CD14-positive monocyte (primary cell): Measurements from ENCODE around the gene DNAH1. TPM values are rescaled to one million over a fixed set of nuclear protein-coding genes. Genes with fewer than 3 reads are reported as not detected.

Experiments
- DNase-seq, 3 donors: peaks; one replicate each; pipeline ENCODE4 v3.0.0-alpha.2; 2011 to 2022
- H2AFZ ChIP-seq: 2 replicates; pipeline ENCODE4 v1.6.0; 2012; ENCODE audit warnings: mild to moderate bottlenecking, low read depth, low read length, inconsistent platforms; ENCODE audit not compliant: insufficient read depth, poor library complexity, severe bottlenecking
- H3K27ac ChIP-seq, 2 donors: 1 replicate in 1 of 2; 2 replicates in 1 of 2; pipeline ENCODE4 v1.5.1; 2012 to 2013; ENCODE audit warnings: low read length in 2 of 2, control low read depth in 1 of 2, inconsistent platforms in 1 of 2, low read depth in 1 of 2, mild to moderate bottlenecking in 1 of 2
- H3K27me3 ChIP-seq, 2 donors: one replicate each; pipeline versions ENCODE4 v1.6.0 to v1.6.1; 2011 to 2013; ENCODE audit warnings: low read length in 2 of 2; ENCODE audit not compliant: control insufficient read depth in 2 of 2, insufficient read depth in 2 of 2
- H3K36me3 ChIP-seq, 2 donors: replicated peaks in 1 of 2; 1 replicate in 1 of 2; 2 replicates in 1 of 2; pipeline versions ENCODE4 v1.5.1 to v1.6.1; 2012 to 2013; ENCODE audit warnings: low read length in 2 of 2, control low read depth in 1 of 2, inconsistent platforms in 1 of 2, mild to moderate bottlenecking in 1 of 2; ENCODE audit not compliant: insufficient read depth in 2 of 2, control insufficient read depth in 1 of 2
- H3K4me1 ChIP-seq, 2 donors: 1 replicate in 1 of 2; 2 replicates in 1 of 2; pipeline versions ENCODE4 v1.5.1 to v1.6.1; 2012 to 2013; ENCODE audit warnings: low read length in 2 of 2, control low read depth in 1 of 2, inconsistent platforms in 1 of 2, mild to moderate bottlenecking in 1 of 2, moderate library complexity in 1 of 2; ENCODE audit not compliant: insufficient read depth in 2 of 2, control insufficient read depth in 1 of 2
- H3K4me2 ChIP-seq: replicated peaks from 2 replicates; pipeline ENCODE3; 2012; ENCODE audit warnings: low read length, moderate library complexity, mild to moderate bottlenecking; ENCODE audit not compliant: poor library complexity, severe bottlenecking; ENCODE audit errors: extremely low read depth
- H3K4me3 ChIP-seq, 3 experiments: fragments of 200-600 bp in 1 of 3; sonication (generic) in 1 of 3; replicated peaks in 1 of 3; 1 replicate in 2 of 3; 2 replicates in 1 of 3; pipeline ENCODE4 v1.5.1; 2011 to 2013; ENCODE audit warnings: low read length in 3 of 3, mild to moderate bottlenecking in 3 of 3, control low read depth in 2 of 3, low read depth in 2 of 3, inconsistent platforms in 1 of 3, moderate library complexity in 1 of 3
- H3K79me2 ChIP-seq: 2 replicates; pipeline ENCODE4 v1.6.0; 2012; ENCODE audit warnings: mild to moderate bottlenecking, control low read depth, inconsistent platforms, low read length, moderate library complexity; ENCODE audit not compliant: insufficient read depth
- H3K9ac ChIP-seq: 2 replicates; pipeline ENCODE4 v1.6.0; 2017; ENCODE audit warnings: low read length, mild to moderate bottlenecking; ENCODE audit not compliant: insufficient read depth, poor library complexity, severe bottlenecking
- H3K9me3 ChIP-seq, 2 donors: replicated peaks in 1 of 2; 1 replicate in 1 of 2; 2 replicates in 1 of 2; pipeline versions ENCODE4 v1.5.1 to v1.6.1; 2012 to 2013; ENCODE audit warnings: low read length in 2 of 2, control low read depth in 1 of 2; ENCODE audit not compliant: control insufficient read depth in 1 of 2, insufficient read depth in 1 of 2
- H4K20me1 ChIP-seq: 2 replicates; pipeline ENCODE4 v1.6.0; 2012; ENCODE audit warnings: mild to moderate bottlenecking, low read length, control low read depth, moderate library complexity; ENCODE audit not compliant: insufficient read depth
- H3K27ac Mint-ChIP-seq, 7 donors: one replicate each; pipeline ENCODE4 v1.8.0; 2020; ENCODE audit warnings: mild to moderate bottlenecking in 7 of 7, mixed read lengths in 7 of 7, moderate library complexity in 6 of 7, inconsistent platforms in 2 of 7
- H3K27me3 Mint-ChIP-seq, 3 donors: one replicate each; pipeline ENCODE4 v1.8.0; 2021 to 2022; ENCODE audit warnings: low read depth in 3 of 3, mild to moderate bottlenecking in 3 of 3, mixed read lengths in 3 of 3, moderate library complexity in 3 of 3, inconsistent platforms in 1 of 3
- H3K36me3 Mint-ChIP-seq, 2 donors: one replicate each; pipeline ENCODE4 v1.8.0; 2020; ENCODE audit warnings: mixed read lengths in 2 of 2, inconsistent platforms in 1 of 2, mild to moderate bottlenecking in 1 of 2
- H3K4me1 Mint-ChIP-seq: one replicate; pipeline ENCODE4 v1.8.0; 2020; ENCODE audit warnings: mild to moderate bottlenecking, mixed read lengths
- H3K4me3 Mint-ChIP-seq, 2 donors: one replicate each; pipeline ENCODE4 v1.8.0; 2020; ENCODE audit warnings: mild to moderate bottlenecking in 2 of 2, mixed read lengths in 2 of 2, moderate library complexity in 1 of 2
- H3K9me3 Mint-ChIP-seq, 7 donors: one replicate each; pipeline ENCODE4 v1.8.0; 2020 to 2022; ENCODE audit warnings: mixed read lengths in 7 of 7, mild to moderate bottlenecking in 6 of 7, moderate library complexity in 6 of 7, inconsistent platforms in 2 of 7
- WGBS: methylation state at CpG from one replicate; pipeline ENCODE4 v1.1.5; 2013; ENCODE audit warnings: missing lambda C conversion rate; ENCODE audit not compliant: insufficient coverage; 5-methylcytosine and 5-hydroxymethylcytosine counted together
- intact Hi-C, 2 donors: fragments of 100-400 bp; cut with micrococcal nuclease; formaldehyde crosslinking; loops; one replicate each; pipeline versions ENCODE4 v1.15.0 to v1.15.1; 2023
- polyA plus RNA-seq, 3 donors: library from polyadenylated mRNA; depleted of rRNA in 1 of 3; unstranded in 2 of 3; stranded (reverse) in 1 of 3; fragments of 300-500 nt in 2 of 3; fragments of >200 nt in 1 of 3; fragmentation: Illumina TruSeq in 2 of 3; gene quantifications; 1 replicate in 2 of 3; 2 replicates in 1 of 3; pipeline ENCODE4 v1.2.3, GENCODE V29; 2012 to 2021
- TF ChIP-seq, protein P1 (sequence below): fragments of 200-600 bp; IDR thresholded peaks from one replicate; pipeline ENCODE4 v1.8.0; 2022; ENCODE audit warnings: antibody characterized with exemption, mild to moderate bottlenecking

The DNAH1 gene
- polyA plus RNA-seq, 3 donors = 0.15 to 47.0 (median 0.25) TPM

DNA sequence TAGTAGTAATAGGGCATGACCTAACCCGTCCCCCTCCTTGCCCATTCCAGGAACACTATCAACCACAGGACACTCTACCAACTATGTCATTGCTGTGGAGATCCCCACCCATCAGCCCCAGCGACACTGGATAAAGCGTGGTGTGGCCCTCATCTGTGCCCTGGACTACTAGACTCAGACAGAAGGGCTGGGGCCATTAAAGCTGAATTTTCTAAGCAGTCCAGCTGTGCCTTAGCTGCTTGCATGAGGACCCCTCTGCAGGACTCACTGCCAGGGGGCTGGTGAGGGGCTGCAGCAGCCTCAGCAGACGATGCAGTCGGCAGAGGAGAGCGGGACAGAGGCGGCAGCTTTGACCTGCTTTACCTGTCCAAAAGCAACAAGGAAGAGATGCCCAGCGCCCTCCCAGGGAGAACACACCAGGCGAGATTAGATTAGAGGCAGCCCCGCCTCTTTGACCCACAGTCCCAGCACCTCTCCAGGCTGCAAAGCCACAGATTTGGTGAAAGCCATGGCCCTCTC, 84.2 kb downstream of the DNAH1 start:
- Mint-ChIP-seq H3K27ac (peak overlapping the region in 3 of 7 donors; percentile 42 to 64 (median 58)), H3K36me3 (peaks cover 59 to 77% of the 10 kb centered on the region in 2 donors), H3K9me3 (peaks cover 0 to 2% (median 0%) of the 10 kb centered on the region in 7 donors), H3K4me1 (no peaks in the 10 kb centered on the region), H3K27me3 (no peaks in the 10 kb centered on the region), H3K4me3 (no peak overlapping the region)
- H3K9me3 ChIP-seq = no peaks in the 10 kb centered on the region
- 93% methylated on average over 10 of the region's 10 CpGs for WGBS
- no peaks in the 10 kb centered on the region for H3K79me2 ChIP-seq
- H3K9ac ChIP-seq = no peak overlapping the region
- H3K27ac ChIP-seq = no peak overlapping the region
- DNase-seq = no peak
- no peak overlapping the region for H2AFZ ChIP-seq
- intact Hi-C loops = loop anchor here in 1 of 2 donors (2.0 to 10.0 kb wide), 2 partner anchors 20 to 116 kb away; partner anchors contain the start of gene GLYCTK
- no peak overlapping the region for H3K4me2 ChIP-seq
- no peak overlapping the region for H3K4me3 ChIP-seq
- H3K36me3 ChIP-seq = peaks cover 64 to 74% of the 10 kb centered on the region in 2 donors
- H3K4me1 ChIP-seq = no peaks in the 10 kb centered on the region
- H3K27me3 ChIP-seq = no peaks in the 10 kb centered on the region
- peaks cover 9% of the 10 kb centered on the region for H4K20me1 ChIP-seq
- TF ChIP-seq, protein P1, sequence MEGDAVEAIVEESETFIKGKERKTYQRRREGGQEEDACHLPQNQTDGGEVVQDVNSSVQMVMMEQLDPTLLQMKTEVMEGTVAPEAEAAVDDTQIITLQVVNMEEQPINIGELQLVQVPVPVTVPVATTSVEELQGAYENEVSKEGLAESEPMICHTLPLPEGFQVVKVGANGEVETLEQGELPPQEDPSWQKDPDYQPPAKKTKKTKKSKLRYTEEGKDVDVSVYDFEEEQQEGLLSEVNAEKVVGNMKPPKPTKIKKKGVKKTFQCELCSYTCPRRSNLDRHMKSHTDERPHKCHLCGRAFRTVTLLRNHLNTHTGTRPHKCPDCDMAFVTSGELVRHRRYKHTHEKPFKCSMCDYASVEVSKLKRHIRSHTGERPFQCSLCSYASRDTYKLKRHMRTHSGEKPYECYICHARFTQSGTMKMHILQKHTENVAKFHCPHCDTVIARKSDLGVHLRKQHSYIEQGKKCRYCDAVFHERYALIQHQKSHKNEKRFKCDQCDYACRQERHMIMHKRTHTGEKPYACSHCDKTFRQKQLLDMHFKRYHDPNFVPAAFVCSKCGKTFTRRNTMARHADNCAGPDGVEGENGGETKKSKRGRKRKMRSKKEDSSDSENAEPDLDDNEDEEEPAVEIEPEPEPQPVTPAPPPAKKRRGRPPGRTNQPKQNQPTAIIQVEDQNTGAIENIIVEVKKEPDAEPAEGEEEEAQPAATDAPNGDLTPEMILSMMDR = no peak

GRCh38 chr3:52401021-52401420, 84.9 kb downstream of the DNAH1 start:
- H3K27me3 Mint-ChIP-seq = no peaks in the 10 kb centered on the region

More at GRCh38 chr3:52401021-52401420, 84.9 kb downstream of the DNAH1 start:
- no CpG with 5 or more reads among the region's 1 CpG for WGBS
- Mint-ChIP-seq H3K4me3 (no peak overlapping the region), H3K9me3 (peaks cover 0 to 2% (median 0%) of the 10 kb centered on the region in 7 donors), H3K36me3 (peaks cover 63 to 84% of the 10 kb centered on the region in 2 donors), H3K27ac (peak overlapping the region in 2 of 7 donors; percentile 26 to 64), H3K4me1 (no peaks in the 10 kb centered on the region)
- H4K20me1 ChIP-seq = peaks cover 9% of the 10 kb centered on the region
- H3K4me3 ChIP-seq = no peak overlapping the region
- TF ChIP-seq, protein P1 = no peak
- H3K36me3 ChIP-seq = peaks cover 71 to 81% of the 10 kb centered on the region in 2 donors
- H3K4me2 ChIP-seq = no peak overlapping the region
- H2AFZ ChIP-seq = no peak overlapping the region
- no peak overlapping the region for H3K9ac ChIP-seq
- no peak for DNase-seq
- H3K27me3 ChIP-seq = no peaks in the 10 kb centered on the region
- intact Hi-C loops = loop anchor here in 1 of 2 donors (2.0 to 10.0 kb wide), 2 partner anchors 20 to 116 kb away; partner anchors contain the start of gene GLYCTK
- no peaks in the 10 kb centered on the region for H3K9me3 ChIP-seq
- no peaks in the 10 kb centered on the region for H3K79me2 ChIP-seq
- no peaks in the 10 kb centered on the region for H3K4me1 ChIP-seq
- H3K27ac ChIP-seq = no peak overlapping the region
